WTC11 (cell line): Measurements from ENCODE around the gene GALNT2. TPM values are rescaled to one million over a fixed set of nuclear protein-coding genes. Genes with fewer than 3 reads are reported as not detected.

Experiments
- ATAC-seq: fragments of 200-7000 bp; cut with Tn5 transposase; 2 replicates; pipeline ENCODE4 v1.10.0; 2021; ENCODE audit warnings: mild to moderate bottlenecking, moderate library complexity
- CTCF ChIA-PET: fragments of 300-600 bp; sonication (Branson Sonifier 250); formaldehyde crosslinking; loops from one replicate; lab custom pipeline; 2021; ENCODE audit warnings: antibody characterized with exemption; lab: Charles Lee
- POLR2A ChIA-PET: fragments of 350-600 bp; sonication (Branson Sonifier 250); formaldehyde crosslinking; loops from one replicate; lab custom pipeline; 2021; ENCODE audit warnings: antibody characterized with exemption; lab: Charles Lee
- DNase-seq: peaks from one replicate; pipeline ENCODE4 v3.0.0; 2021; ENCODE audit warnings: low spot score
- H3K27ac Mint-ChIP-seq: 2 replicates; pipeline ENCODE4 v1.8.0; 2021; ENCODE audit warnings: mixed read lengths
- H3K27me3 Mint-ChIP-seq: 2 replicates; pipeline ENCODE4 v1.8.0; 2021; ENCODE audit warnings: low read depth, mild to moderate bottlenecking, moderate library complexity, mixed read lengths
- H3K36me3 Mint-ChIP-seq: 2 replicates; pipeline ENCODE4 v1.8.0; 2021; ENCODE audit warnings: mixed read lengths
- H3K4me1 Mint-ChIP-seq: 2 replicates; pipeline ENCODE4 v1.8.0; 2022; ENCODE audit warnings: mixed read lengths
- H3K4me3 Mint-ChIP-seq: 2 replicates; pipeline ENCODE4 v1.8.0; 2021; ENCODE audit warnings: mild to moderate bottlenecking, moderate library complexity, mixed read lengths
- H3K9me3 Mint-ChIP-seq: 2 replicates; pipeline ENCODE4 v1.8.0; 2021; ENCODE audit warnings: mixed read lengths
- CBFB ChIP-seq: sonication (generic); formaldehyde crosslinking; IDR thresholded peaks from 2 replicates; pipeline ENCODE4 v1.8.1; 2022; ENCODE audit warnings: mild to moderate bottlenecking, low read depth, missing genetic modification reagents
- ETV6 ChIP-seq: sonication (generic); formaldehyde crosslinking; IDR thresholded peaks from 2 replicates; pipeline ENCODE4 v1.8.1; 2022; ENCODE audit warnings: mild to moderate bottlenecking, missing genetic modification reagents
- FOXK1 ChIP-seq: sonication (generic); formaldehyde crosslinking; IDR thresholded peaks from 2 replicates; pipeline ENCODE4 v1.8.0; 2022; ENCODE audit warnings: mild to moderate bottlenecking, moderate library complexity, missing genetic modification reagents
- GTF2I ChIP-seq: fragments of 250-450 bp; sonication (Bioruptor Pico); conservative IDR thresholded peaks from 2 replicates; pipeline ENCODE4 v1.4.0; 2021; ENCODE audit warnings: mild to moderate bottlenecking
- JUN ChIP-seq: sonication (generic); formaldehyde crosslinking; IDR thresholded peaks from 2 replicates; pipeline ENCODE4 v1.8.0; 2023; ENCODE audit warnings: mild to moderate bottlenecking, missing genetic modification reagents
- NFE2L1 ChIP-seq: sonication (generic); formaldehyde crosslinking; IDR thresholded peaks from 2 replicates; pipeline ENCODE4 v1.8.1; 2023; ENCODE audit warnings: missing genetic modification reagents
- OVOL2 ChIP-seq: fragments of 250-450 bp; sonication (Bioruptor Pico); IDR thresholded peaks from 2 replicates; pipeline ENCODE4 v1.9.0; 2021; ENCODE audit warnings: mild to moderate bottlenecking, borderline replicate concordance
- PRDM15 ChIP-seq: sonication (generic); formaldehyde crosslinking; IDR thresholded peaks from 2 replicates; pipeline ENCODE4 v1.8.0; 2022; ENCODE audit warnings: missing genetic modification reagents
- PREB ChIP-seq: sonication (generic); formaldehyde crosslinking; IDR thresholded peaks from 2 replicates; pipeline ENCODE4 v1.8.1; 2022; ENCODE audit warnings: mild to moderate bottlenecking, missing genetic modification reagents, moderate library complexity, borderline replicate concordance
- RELA ChIP-seq: sonication (generic); formaldehyde crosslinking; IDR thresholded peaks from 2 replicates; pipeline ENCODE4 v1.8.1; 2022; ENCODE audit warnings: missing genetic modification reagents, mild to moderate bottlenecking, borderline replicate concordance
- SOX15 ChIP-seq: fragments of 250-450 bp; sonication (Bioruptor Pico); IDR thresholded peaks from 2 replicates; pipeline ENCODE4 v1.9.0; 2021; ENCODE audit warnings: mild to moderate bottlenecking
- USF1 ChIP-seq: sonication (generic); formaldehyde crosslinking; IDR thresholded peaks from 2 replicates; pipeline ENCODE4 v1.8.0; 2022; ENCODE audit warnings: mild to moderate bottlenecking, missing genetic modification reagents
- USF2 ChIP-seq: sonication (generic); formaldehyde crosslinking; IDR thresholded peaks from 2 replicates; pipeline ENCODE4 v1.8.1; 2023; ENCODE audit warnings: mild to moderate bottlenecking, missing genetic modification reagents, moderate library complexity
- ZMAT4 ChIP-seq: fragments of 250-450 bp; sonication (Bioruptor Pico); IDR thresholded peaks from 2 replicates; pipeline ENCODE4 v1.9.0; 2021; ENCODE audit warnings: mild to moderate bottlenecking
- total RNA-seq: library from RNA; stranded (reverse); gene quantifications from 3 replicates; pipeline ENCODE4 v1.2.3, GENCODE V29; 2021
- TF ChIP-seq, protein P1 (sequence below): fragments of 250-450 bp; sonication (Bioruptor Pico); IDR thresholded peaks from 2 replicates; pipeline ENCODE4 v1.9.0; 2021; ENCODE audit warnings: moderate library complexity, mild to moderate bottlenecking, inconsistent platforms, borderline replicate concordance
- TF ChIP-seq, protein P2 (sequence below): fragments of 200-600 bp; IDR thresholded peaks from 2 replicates; pipeline ENCODE4 v1.8.0; 2022; ENCODE audit warnings: antibody characterized with exemption

GALNT2 gene
- total RNA-seq, 1 experiment from 2014 or later: 74.8 TPM

- no peaks in the 10 kb centered on the region for H3K9me3 Mint-ChIP-seq
Measured at GRCh38 chr1:230301822-230302221, 234.8 kb downstream of the GALNT2 start.

GRCh38 chr1:230303069-230303468 lies 236.0 kb downstream of the GALNT2 start:
- Mint-ChIP-seq H3K9me3 (no peaks in the 10 kb centered on the region), H3K27me3 (no peaks in the 10 kb centered on the region), H3K4me1 (peaks cover 6% of the 10 kb centered on the region)
- POLR2A ChIA-PET: no interaction called here
- no peak for TF ChIP-seq GTF2I (CRISPR knock-in tag)
- TF ChIP-seq, protein P1, sequence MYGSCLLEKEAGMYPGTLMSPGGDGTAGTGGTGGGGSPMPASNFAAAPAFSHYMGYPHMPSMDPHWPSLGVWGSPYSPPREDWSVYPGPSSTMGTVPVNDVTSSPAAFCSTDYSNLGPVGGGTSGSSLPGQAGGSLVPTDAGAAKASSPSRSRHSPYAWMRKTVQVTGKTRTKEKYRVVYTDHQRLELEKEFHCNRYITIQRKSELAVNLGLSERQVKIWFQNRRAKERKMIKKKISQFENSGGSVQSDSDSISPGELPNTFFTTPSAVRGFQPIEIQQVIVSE (CRISPR knock-in tag): no peak
- TF ChIP-seq, protein P2, sequence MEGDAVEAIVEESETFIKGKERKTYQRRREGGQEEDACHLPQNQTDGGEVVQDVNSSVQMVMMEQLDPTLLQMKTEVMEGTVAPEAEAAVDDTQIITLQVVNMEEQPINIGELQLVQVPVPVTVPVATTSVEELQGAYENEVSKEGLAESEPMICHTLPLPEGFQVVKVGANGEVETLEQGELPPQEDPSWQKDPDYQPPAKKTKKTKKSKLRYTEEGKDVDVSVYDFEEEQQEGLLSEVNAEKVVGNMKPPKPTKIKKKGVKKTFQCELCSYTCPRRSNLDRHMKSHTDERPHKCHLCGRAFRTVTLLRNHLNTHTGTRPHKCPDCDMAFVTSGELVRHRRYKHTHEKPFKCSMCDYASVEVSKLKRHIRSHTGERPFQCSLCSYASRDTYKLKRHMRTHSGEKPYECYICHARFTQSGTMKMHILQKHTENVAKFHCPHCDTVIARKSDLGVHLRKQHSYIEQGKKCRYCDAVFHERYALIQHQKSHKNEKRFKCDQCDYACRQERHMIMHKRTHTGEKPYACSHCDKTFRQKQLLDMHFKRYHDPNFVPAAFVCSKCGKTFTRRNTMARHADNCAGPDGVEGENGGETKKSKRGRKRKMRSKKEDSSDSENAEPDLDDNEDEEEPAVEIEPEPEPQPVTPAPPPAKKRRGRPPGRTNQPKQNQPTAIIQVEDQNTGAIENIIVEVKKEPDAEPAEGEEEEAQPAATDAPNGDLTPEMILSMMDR: no peak
- TF ChIP-seq, all 79 proteins: peak for 0
- CTCF ChIA-PET: interaction anchor here (1.3 to 1.5 kb wide), 2 partner anchors 12 to 26 kb away, joined by 3 to 4 read pairs; no protein-coding TSS in a partner anchor
- DNase-seq (no peak), ATAC-seq (no peak)
- Mint-ChIP-seq H3K27ac (no peak overlapping the region), H3K4me3 (no peak overlapping the region), H3K36me3 (no peaks in the 10 kb centered on the region)

More at GRCh38 chr1:230301822-230302221, 234.8 kb downstream of the GALNT2 start:
- no peak overlapping the region for H3K27ac Mint-ChIP-seq
- no peaks in the 10 kb centered on the region for H3K27me3 Mint-ChIP-seq
- ATAC-seq: no peak
- H3K36me3 Mint-ChIP-seq: no peaks in the 10 kb centered on the region
- POLR2A ChIA-PET: no interaction called here
- no peaks in the 10 kb centered on the region for H3K4me1 Mint-ChIP-seq
- CTCF ChIA-PET: interaction anchor here (1.1 to 1.5 kb wide), 3 partner anchors 11 to 134 kb away, joined by 3 to 4 read pairs (median 3); no protein-coding TSS in a partner anchor
- no peak for DNase-seq
- TF ChIP-seq OVOL2 (CRISPR knock-in tag): no peak
- no peak for TF ChIP-seq PRDM15 (CRISPR knock-in tag)
- no peak for TF ChIP-seq ETV6 (CRISPR knock-in tag)
- no peak for TF ChIP-seq JUN (CRISPR knock-in tag)
- TF ChIP-seq USF2: no peak
- no peak for TF ChIP-seq FOXK1
- TF ChIP-seq SOX15 (CRISPR knock-in tag): no peak
- TF ChIP-seq NFE2L1 (CRISPR knock-in tag): no peak
- no peak for TF ChIP-seq USF1 (CRISPR knock-in tag)
- TF ChIP-seq RELA (CRISPR knock-in tag): no peak
- no peak for TF ChIP-seq CBFB (CRISPR knock-in tag)
- no peak for TF ChIP-seq ZMAT4
- TF ChIP-seq PREB (CRISPR knock-in tag): no peak
- H3K4me3 Mint-ChIP-seq: no peak overlapping the region
